WTC11 (cell line): ENCODE data around the gene CCNA1. TPM values are rescaled to one million over a fixed set of nuclear protein-coding genes. Genes with fewer than 3 reads are reported as not detected.

Experiments
- ATAC-seq: fragments of 200-7000 bp; cut with Tn5 transposase; 2 replicates; pipeline ENCODE4 v1.10.0; 2021; ENCODE audit warnings: mild to moderate bottlenecking, moderate library complexity
- CTCF ChIA-PET: fragments of 300-600 bp; sonication (Branson Sonifier 250); formaldehyde crosslinking; loops from one replicate; lab custom pipeline; 2021; ENCODE audit warnings: antibody characterized with exemption; lab: Charles Lee
- POLR2A ChIA-PET: fragments of 350-600 bp; sonication (Branson Sonifier 250); formaldehyde crosslinking; loops from one replicate; lab custom pipeline; 2021; ENCODE audit warnings: antibody characterized with exemption; lab: Charles Lee
- DNase-seq: peaks from one replicate; pipeline ENCODE4 v3.0.0; 2021; ENCODE audit warnings: low spot score
- H3K27ac Mint-ChIP-seq: 2 replicates; pipeline ENCODE4 v1.8.0; 2021; ENCODE audit warnings: mixed read lengths
- H3K27me3 Mint-ChIP-seq: 2 replicates; pipeline ENCODE4 v1.8.0; 2021; ENCODE audit warnings: low read depth, mild to moderate bottlenecking, moderate library complexity, mixed read lengths
- H3K36me3 Mint-ChIP-seq: 2 replicates; pipeline ENCODE4 v1.8.0; 2021; ENCODE audit warnings: mixed read lengths
- H3K4me1 Mint-ChIP-seq: 2 replicates; pipeline ENCODE4 v1.8.0; 2022; ENCODE audit warnings: mixed read lengths
- H3K4me3 Mint-ChIP-seq: 2 replicates; pipeline ENCODE4 v1.8.0; 2021; ENCODE audit warnings: mild to moderate bottlenecking, moderate library complexity, mixed read lengths
- H3K9me3 Mint-ChIP-seq: 2 replicates; pipeline ENCODE4 v1.8.0; 2021; ENCODE audit warnings: mixed read lengths
- CBFB ChIP-seq: sonication (generic); formaldehyde crosslinking; IDR thresholded peaks from 2 replicates; pipeline ENCODE4 v1.8.1; 2022; ENCODE audit warnings: mild to moderate bottlenecking, low read depth, missing genetic modification reagents
- CTCF ChIP-seq: fragments of 200-600 bp; IDR thresholded peaks from 2 replicates; pipeline ENCODE4 v1.8.0; 2022; ENCODE audit warnings: antibody characterized with exemption
- GABPB1 ChIP-seq: sonication (generic); formaldehyde crosslinking; IDR thresholded peaks from 2 replicates; pipeline ENCODE4 v1.8.1; 2023; ENCODE audit warnings: mild to moderate bottlenecking, missing genetic modification reagents
- GRHL2 ChIP-seq: fragments of 250-450 bp; sonication (Bioruptor Pico); IDR thresholded peaks from 2 replicates; pipeline ENCODE4 v1.8.0; 2022; ENCODE audit warnings: mild to moderate bottlenecking, moderate library complexity; ENCODE audit not compliant: insufficient replicate concordance, severe bottlenecking
- GTF2I ChIP-seq: fragments of 250-450 bp; sonication (Bioruptor Pico); conservative IDR thresholded peaks from 2 replicates; pipeline ENCODE4 v1.4.0; 2021; ENCODE audit warnings: mild to moderate bottlenecking
- HMGA2 ChIP-seq: fragments of 250-450 bp; sonication (Bioruptor Pico); IDR thresholded peaks from 2 replicates; pipeline ENCODE4 v1.4.0; 2021; ENCODE audit warnings: mild to moderate bottlenecking, moderate library complexity
- IRF2 ChIP-seq: sonication (generic); formaldehyde crosslinking; IDR thresholded peaks from 2 replicates; pipeline ENCODE4 v1.8.0; 2022; ENCODE audit warnings: low read depth, missing genetic modification reagents, borderline replicate concordance
- JAZF1 ChIP-seq: fragments of 250-450 bp; sonication (Bioruptor Pico); IDR thresholded peaks from 2 replicates; pipeline ENCODE4 v1.9.0; 2021; ENCODE audit warnings: moderate library complexity, mild to moderate bottlenecking, inconsistent platforms
- MYBL2 ChIP-seq: sonication (generic); formaldehyde crosslinking; IDR thresholded peaks from 2 replicates; pipeline ENCODE4 v1.8.1; 2023; ENCODE audit warnings: mild to moderate bottlenecking, moderate library complexity, missing genetic modification reagents
- NFE2L1 ChIP-seq: sonication (generic); formaldehyde crosslinking; IDR thresholded peaks from 2 replicates; pipeline ENCODE4 v1.8.1; 2023; ENCODE audit warnings: missing genetic modification reagents
- SP1 ChIP-seq: sonication (generic); formaldehyde crosslinking; conservative IDR thresholded peaks from 2 replicates; pipeline ENCODE4 v1.8.1; 2022; ENCODE audit warnings: missing genetic modification reagents
- STAT6 ChIP-seq: sonication (generic); formaldehyde crosslinking; conservative IDR thresholded peaks from 2 replicates; pipeline ENCODE4 v1.8.1; 2023; ENCODE audit warnings: mild to moderate bottlenecking, low read depth, missing genetic modification reagents, moderate library complexity
- ZBTB43 ChIP-seq: sonication (generic); formaldehyde crosslinking; IDR thresholded peaks from 2 replicates; pipeline ENCODE4 v1.8.1; 2023; ENCODE audit warnings: mild to moderate bottlenecking, missing genetic modification reagents
- ZNF121 ChIP-seq: sonication (generic); formaldehyde crosslinking; IDR thresholded peaks from 2 replicates; pipeline ENCODE4 v1.8.0; 2023; ENCODE audit warnings: missing genetic modification reagents
- ZNF232 ChIP-seq: sonication (generic); formaldehyde crosslinking; IDR thresholded peaks from 2 replicates; pipeline ENCODE4 v1.8.0; 2022; ENCODE audit warnings: mild to moderate bottlenecking, missing genetic modification reagents
- ZNF281 ChIP-seq: sonication (generic); formaldehyde crosslinking; IDR thresholded peaks from 2 replicates; pipeline ENCODE4 v1.8.0; 2023; ENCODE audit warnings: mild to moderate bottlenecking, missing genetic modification reagents
- total RNA-seq: library from RNA; stranded (reverse); gene quantifications from 3 replicates; pipeline ENCODE4 v1.2.3, GENCODE V29; 2021

The CCNA1 gene
- total RNA-seq, 1 experiment from 2014 or later: 3.8 TPM

- TF ChIP-seq ZNF281 (CRISPR knock-in tag): no peak
- TF ChIP-seq, all 79 proteins: peak for 0
Measured at GRCh38 chr13:36454987-36455386, 22.7 kb downstream of the CCNA1 start (continued).

GRCh38 chr13:36456577-36456976 lies 24.3 kb downstream of the CCNA1 start:
- Mint-ChIP-seq H3K4me1 (peaks cover 25% of the 10 kb centered on the region), H3K4me3 (no peak overlapping the region), H3K36me3 (no peaks in the 10 kb centered on the region), H3K27me3 (no peaks in the 10 kb centered on the region; the same call in 1 of the 2 replicates), H3K9me3 (no peaks in the 10 kb centered on the region), H3K27ac (0 out of 2 replicates have a peak overlapping the region, but pooled peaks have one; percentile 33)
- POLR2A ChIA-PET: no interaction called here
- CTCF ChIA-PET: no interaction called here
- TF ChIP-seq GRHL2: no peak
- TF ChIP-seq CBFB (CRISPR knock-in tag): no peak
- no peak for TF ChIP-seq JAZF1 (CRISPR knock-in tag)
- no peak for TF ChIP-seq ZNF232 (CRISPR knock-in tag)
- no peak for TF ChIP-seq ZNF121 (CRISPR knock-in tag)
- TF ChIP-seq ZBTB43 (CRISPR knock-in tag): no peak
- no peak for TF ChIP-seq GTF2I (CRISPR knock-in tag)
- TF ChIP-seq HMGA2 (CRISPR knock-in tag): no peak
- TF ChIP-seq SP1: no peak
- no peak for TF ChIP-seq STAT6 (CRISPR knock-in tag)
- TF ChIP-seq CTCF: no peak
- TF ChIP-seq GABPB1: no peak
- TF ChIP-seq NFE2L1 (CRISPR knock-in tag): no peak
- TF ChIP-seq MYBL2 (CRISPR knock-in tag): no peak
- DNase-seq: no peak
- peak; percentile 54 for ATAC-seq

GRCh38 chr13:36461506-36461905 lies 29.2 kb downstream of the CCNA1 start:
- CTCF ChIA-PET: no interaction called here
- POLR2A ChIA-PET: no interaction called here
- no peak for ATAC-seq
- H3K27ac Mint-ChIP-seq: no peak overlapping the region
- H3K27me3 Mint-ChIP-seq: no peaks in the 10 kb centered on the region
- peaks cover 6% of the 10 kb centered on the region for H3K4me1 Mint-ChIP-seq
- no peaks in the 10 kb centered on the region for H3K36me3 Mint-ChIP-seq
- H3K9me3 Mint-ChIP-seq: peaks cover under 1% of the 10 kb centered on the region; the same call in 1 of the 2 replicates
- no peak overlapping the region for H3K4me3 Mint-ChIP-seq
- no peak for DNase-seq
- no peak for TF ChIP-seq IRF2
- TF ChIP-seq, all 79 proteins: peak for 0
